ENCODE data around the gene ANKS4B.

Gene ANKS4B

DNA sequence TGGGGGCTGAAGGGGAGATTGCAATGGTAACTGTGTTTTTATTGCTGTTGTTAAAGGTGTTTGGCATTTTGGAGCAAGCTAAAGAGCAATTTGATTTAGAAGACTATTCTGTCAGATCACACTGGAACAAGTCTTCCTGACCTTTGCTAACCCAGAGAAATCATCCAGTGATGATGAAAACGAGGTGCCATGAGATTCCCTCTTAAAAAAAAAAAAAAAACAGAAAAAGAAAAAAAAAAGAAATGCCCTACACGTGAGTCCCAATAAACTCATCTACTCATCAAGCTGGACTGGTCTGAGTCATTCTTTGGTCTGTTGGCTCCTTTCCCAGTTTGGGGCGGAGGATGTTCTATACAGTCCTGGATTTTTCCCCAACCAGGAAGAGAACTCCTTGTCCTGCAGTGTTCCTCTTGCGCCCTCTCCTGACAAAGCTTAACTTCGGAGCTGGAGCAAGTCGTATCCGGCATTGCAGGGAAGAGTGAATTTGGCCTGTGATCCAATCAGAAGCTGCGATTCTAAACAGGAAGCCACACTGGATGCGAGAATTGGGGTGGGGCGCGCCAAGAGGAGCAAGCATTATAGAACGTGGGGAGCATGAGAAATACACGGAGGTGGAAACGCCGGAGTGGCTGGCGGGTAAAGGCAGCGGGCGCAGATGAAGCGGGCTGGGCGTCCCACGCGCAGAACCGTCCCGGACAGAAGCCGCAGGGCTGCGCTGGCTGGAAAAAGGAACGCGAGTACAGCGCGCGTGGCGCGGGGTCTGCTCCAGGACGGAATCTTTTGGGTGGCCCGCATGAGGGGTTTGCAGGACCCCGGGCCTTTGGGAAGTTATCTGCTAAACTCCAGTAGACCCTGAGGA lies 67.0 kb downstream of the ANKS4B start:
- DNase-seq (ENCODE audit: low read depth) = peak; percentile 8

DNA sequence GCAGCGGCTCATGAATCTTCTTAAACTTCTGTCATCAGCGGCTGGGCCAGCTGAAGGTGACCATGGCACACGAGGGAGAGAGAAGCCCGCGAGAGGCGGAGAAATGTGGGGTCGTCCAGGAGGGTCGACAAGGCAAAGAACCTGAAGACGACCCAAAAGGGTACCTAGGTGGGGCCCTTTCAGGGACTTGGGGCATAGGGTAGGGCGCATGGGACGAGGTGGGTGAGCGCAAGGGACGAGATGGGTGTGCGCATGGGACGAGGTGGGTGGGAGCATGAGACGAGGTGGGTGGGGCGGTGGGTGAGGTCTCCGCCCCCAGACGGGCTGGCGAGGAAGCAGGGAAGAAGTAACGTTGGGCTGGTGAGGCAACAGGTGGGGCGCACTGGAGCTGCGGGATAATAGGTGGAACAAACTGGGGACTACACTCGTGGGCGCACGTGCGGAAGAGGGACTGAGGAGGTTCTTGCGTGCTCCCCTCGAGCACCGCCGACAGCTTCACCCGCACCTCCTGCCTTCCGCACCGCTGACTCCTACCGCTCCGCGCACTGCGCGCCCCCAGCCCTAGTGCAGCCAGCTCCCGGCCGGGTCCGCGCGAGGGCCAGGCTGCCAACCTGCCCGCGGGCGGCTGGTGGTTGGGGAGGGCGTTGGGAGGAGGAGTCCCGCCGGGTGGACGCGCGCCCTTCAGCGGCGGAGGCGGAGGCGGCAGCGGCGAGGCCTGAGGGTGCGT lies 67.8 kb downstream of the ANKS4B start:
- peak; percentile 3 for DNase-seq (ENCODE audit: low read depth)

DNA sequence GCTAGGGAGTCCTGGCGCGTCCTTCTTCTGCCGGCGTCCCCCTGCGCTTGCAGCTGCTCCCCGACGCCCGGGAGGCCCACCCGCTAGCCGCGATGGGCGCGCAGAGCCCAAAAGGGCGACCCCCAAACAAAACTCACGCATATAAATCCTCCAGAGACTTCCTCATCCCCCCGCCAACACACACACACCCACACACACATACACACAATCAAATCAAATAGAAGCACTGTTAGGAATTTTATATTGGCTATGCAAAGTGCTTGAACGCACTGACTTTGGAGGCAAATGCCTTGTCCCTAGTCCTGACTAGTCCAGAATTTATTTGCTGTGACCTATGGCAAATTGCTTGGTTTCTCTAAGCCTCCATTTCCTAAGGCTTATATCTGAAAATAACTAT lies 68.4 kb downstream of the ANKS4B start:
- no peak for DNase-seq (ENCODE audit: low read depth)

DNA sequence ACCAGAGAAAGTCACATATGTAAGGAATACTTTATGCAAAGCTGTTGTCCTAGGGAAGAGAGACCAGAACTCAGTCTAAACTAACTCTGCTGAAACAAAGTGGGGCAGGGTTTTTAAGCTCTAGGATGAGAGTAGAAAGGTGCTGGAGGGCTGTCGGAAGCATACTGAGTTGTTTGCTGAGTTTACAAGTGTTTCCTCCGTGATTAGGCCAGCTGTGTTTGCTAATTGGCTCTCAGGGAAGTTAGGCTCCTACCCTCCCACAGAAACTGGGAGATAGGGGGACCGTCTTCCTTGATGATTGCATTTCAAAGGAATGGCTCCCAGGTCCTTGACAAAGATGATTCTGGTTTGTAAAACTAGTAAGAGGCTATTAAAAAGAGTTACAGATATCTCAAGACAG lies 69.0 kb downstream of the ANKS4B start:
- no peak for DNase-seq (ENCODE audit: low read depth)

GRCh38 chr16:21302898-21303528 lies 69.5 kb downstream of the ANKS4B start:
- no peak for DNase-seq (ENCODE audit: low read depth)

Data from T-helper 22 cell (primary cell).